GM12874 (cell line): ENCODE measurements around the gene FGF1.

Experiments
- CTCF ChIP-seq: IDR thresholded peaks from 2 replicates; pipeline ENCODE4 v1.5.1; 2011; ENCODE audit warnings: low read depth, mild to moderate bottlenecking, control low read depth, low read length, moderate library complexity; ENCODE audit not compliant: insufficient read depth

The FGF1 gene

GRCh38 chr5:142658278-142658677 is 27.6 kb downstream of the FGF1 start:
- TF ChIP-seq CTCF, result no peak

- TF ChIP-seq CTCF, result no peak
Observed at GRCh38 chr5:142657446-142657845, 28.4 kb downstream of the FGF1 start.

- peak; percentile 97 for TF ChIP-seq CTCF
Observed at GRCh38 chr5:142655339-142656267, 30.3 kb downstream of the FGF1 start.

GRCh38 chr5:142654578-142655058 is 31.3 kb downstream of the FGF1 start:
- no peak for TF ChIP-seq CTCF

- TF ChIP-seq CTCF, result no peak
Observed at GRCh38 chr5:142653321-142653720, 32.6 kb downstream of the FGF1 start.

- no peak for TF ChIP-seq CTCF
Observed at GRCh38 chr5:142652563-142652962, 33.3 kb downstream of the FGF1 start.

GRCh38 chr5:142650881-142651280 is 35.0 kb downstream of the FGF1 start:
- TF ChIP-seq CTCF, result no peak
